Pancreas (tissue), 10 donors: ENCODE results near the gene PRAMEF1. TPM values are rescaled to one million over a fixed set of nuclear protein-coding genes. Genes with fewer than 3 reads are reported as not detected.
"Not testable (repeated sequence)": the region's sequence is repeated elsewhere in the genome, so short reads cannot be mapped to it uniquely, and the experiment has no call there.

ENCODE experiments used
- ATAC-seq, 4 donors: fragments of 200-7000 bp; cut with Tn5 transposase; one replicate each; pipeline versions ENCODE4 v1.8.0 to v1.9.1; 2020; ENCODE audit warnings: mild to moderate bottlenecking in 4 of 4, moderate library complexity in 4 of 4
- DNase-seq, 6 donors: peaks; one replicate each; pipeline ENCODE4 v3.0.0-alpha.2; 2020
- FAIRE-seq: peaks from 2 replicates; lab custom pipeline; 2012; peaks lifted over from hg19 to GRCh38; lab: Jason Lieb, UNC
- H3K27ac ChIP-seq, 4 donors: fragments of 200-600 bp; sonication (generic); 1 replicate in 3 of 4; 2 replicates in 1 of 4; pipeline versions ENCODE4 v1.5.0 to v1.8.0; 2020
- H3K27me3 ChIP-seq, 4 donors: fragments of 200-600 bp; one replicate each; pipeline ENCODE4 v1.8.0; 2021
- H3K36me3 ChIP-seq, 3 donors: fragments of 200-600 bp; sonication (generic) in 1 of 3; one replicate each; pipeline versions ENCODE4 v1.5.0 to v1.8.0; 2020 to 2021
- H3K4me1 ChIP-seq, 3 donors: fragments of 200-600 bp; one replicate each; pipeline ENCODE4 v1.8.0; 2021
- H3K4me3 ChIP-seq, 4 donors: fragments of 200-600 bp; sonication (generic) in 2 of 4; one replicate each; pipeline versions ENCODE4 v1.5.0 to v1.8.0; 2020 to 2021
- H3K9me3 ChIP-seq, 4 donors: fragments of 200-600 bp; one replicate each; pipeline ENCODE4 v1.8.0; 2021
- WGBS, 2 donors: extraction: QIAGEN DNeasy Blood & Tissue Kit; methylation state at CpG; one replicate each; pipeline ENCODE4 v1.1.7; 2013; 5-methylcytosine and 5-hydroxymethylcytosine counted together
- intact Hi-C, 3 donors: fragments of 100-400 bp; cut with DNase I; formaldehyde crosslinking; loops; one replicate each; pipeline versions ENCODE4 v1.11.1 to v1.14.2; 2022
- polyA plus RNA-seq, 2 donors: library from polyadenylated mRNA; stranded (reverse); fragments of 200-250 nt; gene quantifications; one replicate each; pipeline ENCODE4 v1.2.3, GENCODE V29; 2013
- total RNA-seq, 6 donors: library from RNA; stranded (reverse); fragmentation: NEBNext Ultra II Directional in 4 of 6; extraction: Animal tissue kit (Norgen Biotek cat#: 25700) in 4 of 6; gene quantifications; one replicate each; pipeline versions ENCODE4 v1.2.1 to v1.2.4, GENCODE V29; 2021 to 2023
- TF ChIP-seq, protein P1 (sequence below), 4 donors: fragments of 200-600 bp; sonication (generic) in 3 of 4; IDR thresholded peaks; one replicate each; pipeline versions ENCODE4 v1.5.0 to v1.8.0; 2021; ENCODE audit warnings: antibody characterized with exemption in 4 of 4
- donor health status: healthy with polysubstance abuse.
- donor health status: DM: no; HTN: no; CAD: no; lungs with moderate emphysema.
- donor health status: DM: no; HTN: no; CAD: no.
- donor health status: control.
- donor health status: control.
- donor health status: Bipolar disorder and iron deficiency.
- donor health status: DM: yes; HTN: yes; CAD: no.
- donor health status: DM: no; HTN: no; CAD: no.
- donor health status: DM: no; HTN: no; CAD: no.
- donor health status: DM: yes; HTN: yes; CAD: no.

The PRAMEF1 gene
- total and polyA plus RNA-seq, 8 donors: not detected

DNA sequence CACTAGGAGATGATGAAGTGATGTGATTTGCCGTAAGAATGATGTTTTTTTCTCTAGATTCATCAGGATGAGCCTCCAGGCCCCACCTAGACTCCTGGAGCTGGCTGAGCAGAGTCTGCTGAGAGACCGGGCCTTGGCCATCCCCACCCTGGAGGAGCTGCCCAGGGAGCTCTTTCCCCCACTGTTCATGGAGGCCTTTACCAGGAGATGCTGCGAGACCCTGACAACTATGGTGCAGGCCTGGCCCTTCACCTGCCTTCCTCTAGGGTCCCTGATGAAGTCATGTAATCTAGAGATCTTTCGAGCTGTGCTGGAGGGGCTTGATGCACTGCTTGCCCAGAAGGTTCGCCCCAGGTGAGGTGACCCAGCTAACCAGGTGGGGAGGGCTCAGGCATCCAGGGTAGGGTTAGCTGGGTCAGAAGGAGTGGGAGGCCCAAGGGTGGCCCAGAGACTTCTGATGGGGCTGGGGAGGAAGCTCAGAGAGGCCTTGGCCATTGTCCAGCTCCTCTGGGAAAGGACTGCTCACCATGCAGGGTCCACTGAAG is 16.3 kb upstream of the PRAMEF1 start:
- 67 to 80% methylated on average over 5 of the region's 5 CpGs for WGBS, 2 donors
- no peak for ATAC-seq
- H3K4me1 ChIP-seq: no peaks in the 10 kb centered on the region
- H3K27ac ChIP-seq: no peak overlapping the region
- no peak for DNase-seq
- no peaks in the 10 kb centered on the region for H3K9me3 ChIP-seq
- no peak for FAIRE-seq
- TF ChIP-seq, protein P1, sequence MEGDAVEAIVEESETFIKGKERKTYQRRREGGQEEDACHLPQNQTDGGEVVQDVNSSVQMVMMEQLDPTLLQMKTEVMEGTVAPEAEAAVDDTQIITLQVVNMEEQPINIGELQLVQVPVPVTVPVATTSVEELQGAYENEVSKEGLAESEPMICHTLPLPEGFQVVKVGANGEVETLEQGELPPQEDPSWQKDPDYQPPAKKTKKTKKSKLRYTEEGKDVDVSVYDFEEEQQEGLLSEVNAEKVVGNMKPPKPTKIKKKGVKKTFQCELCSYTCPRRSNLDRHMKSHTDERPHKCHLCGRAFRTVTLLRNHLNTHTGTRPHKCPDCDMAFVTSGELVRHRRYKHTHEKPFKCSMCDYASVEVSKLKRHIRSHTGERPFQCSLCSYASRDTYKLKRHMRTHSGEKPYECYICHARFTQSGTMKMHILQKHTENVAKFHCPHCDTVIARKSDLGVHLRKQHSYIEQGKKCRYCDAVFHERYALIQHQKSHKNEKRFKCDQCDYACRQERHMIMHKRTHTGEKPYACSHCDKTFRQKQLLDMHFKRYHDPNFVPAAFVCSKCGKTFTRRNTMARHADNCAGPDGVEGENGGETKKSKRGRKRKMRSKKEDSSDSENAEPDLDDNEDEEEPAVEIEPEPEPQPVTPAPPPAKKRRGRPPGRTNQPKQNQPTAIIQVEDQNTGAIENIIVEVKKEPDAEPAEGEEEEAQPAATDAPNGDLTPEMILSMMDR (IDR thresholded peaks at IDR 0.05): no peak
- no peak overlapping the region for H3K4me3 ChIP-seq
- intact Hi-C loops: no loop called here
- no peaks in the 10 kb centered on the region for H3K27me3 ChIP-seq
- no peaks in the 10 kb centered on the region for H3K36me3 ChIP-seq

DNA sequence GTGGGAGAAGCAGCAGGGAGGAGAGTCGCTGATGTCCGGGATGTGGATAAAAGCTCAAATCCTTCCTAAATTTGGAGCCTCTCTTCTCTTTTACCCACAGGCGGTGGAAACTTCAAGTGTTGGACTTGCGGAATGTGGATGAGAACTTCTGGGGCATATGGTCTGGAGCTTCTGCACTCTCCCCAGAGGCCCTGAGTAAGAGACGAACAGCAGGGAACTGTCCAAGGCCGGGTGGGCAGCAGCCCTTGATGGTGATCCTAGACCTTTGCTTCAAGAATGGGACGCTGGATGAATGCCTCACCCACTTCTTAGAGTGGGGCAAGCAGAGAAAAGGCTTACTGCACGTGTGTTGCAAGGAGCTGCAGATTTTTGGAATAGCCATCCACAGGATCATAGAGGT is 15.8 kb upstream of the PRAMEF1 start:
- no peak for FAIRE-seq
- 62 to 69% methylated on average over 8 of the region's 8 CpGs for WGBS, 2 donors
- Histone ChIP-seq H3K27ac (no peak overlapping the region), H3K4me1 (no peaks in the 10 kb centered on the region), H3K27me3 (no peaks in the 10 kb centered on the region), H3K4me3 (no peak overlapping the region), H3K9me3 (no peaks in the 10 kb centered on the region), H3K36me3 (no peaks in the 10 kb centered on the region)
- DNase-seq: no peak
- no peak for ATAC-seq
- intact Hi-C loops: no loop called here
- TF ChIP-seq, protein P1 (IDR thresholded peaks at IDR 0.05): no peak

DNA sequence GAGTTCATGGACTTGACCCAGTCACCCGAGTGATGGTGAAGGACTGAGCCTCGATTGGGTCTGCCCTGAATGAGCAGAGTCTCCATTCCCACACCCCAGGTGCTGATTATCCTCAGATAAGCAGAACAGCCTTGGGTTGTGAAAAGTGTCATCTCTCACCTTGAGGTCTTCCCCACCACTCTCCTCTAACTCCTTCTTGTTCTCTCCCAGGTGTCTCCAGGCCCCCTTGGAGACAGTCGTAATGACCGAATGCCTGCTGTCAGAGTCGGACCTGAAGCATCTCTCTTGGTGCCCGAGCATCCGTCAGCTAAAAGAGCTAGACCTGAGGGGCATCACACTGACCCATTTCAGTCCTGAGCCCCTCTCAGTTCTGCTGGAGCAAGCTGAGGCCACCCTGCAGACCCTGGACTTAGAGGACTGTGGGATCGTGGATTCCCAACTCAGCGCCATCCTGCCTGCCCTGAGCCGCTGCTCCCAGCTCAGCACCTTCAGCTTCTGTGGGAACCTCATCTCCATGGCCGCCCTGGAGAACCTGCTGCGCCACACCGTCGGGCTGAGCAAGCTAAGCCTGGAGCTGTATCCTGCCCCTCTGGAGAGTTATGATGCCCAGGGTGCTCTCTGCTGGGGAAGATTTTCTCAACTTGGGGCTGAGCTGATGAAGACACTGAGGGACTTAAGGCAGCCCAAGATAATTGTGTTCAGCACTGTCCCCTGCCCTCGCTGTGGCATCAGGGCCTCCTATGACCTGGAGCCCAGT is 14.2 kb upstream of the PRAMEF1 start:
- FAIRE-seq: no peak
- Histone ChIP-seq H3K9me3 (no peaks in the 10 kb centered on the region), H3K27ac (no peak overlapping the region), H3K27me3 (no peaks in the 10 kb centered on the region), H3K4me3 (no peak overlapping the region), H3K4me1 (no peaks in the 10 kb centered on the region), H3K36me3 (no peaks in the 10 kb centered on the region)
- ATAC-seq: no peak
- no peak for DNase-seq
- WGBS, 2 donors: 68 to 78% methylated on average over 15 of the region's 15 CpGs
- TF ChIP-seq, protein P1 (IDR thresholded peaks at IDR 0.05): no peak
- intact Hi-C loops: no loop called here

DNA sequence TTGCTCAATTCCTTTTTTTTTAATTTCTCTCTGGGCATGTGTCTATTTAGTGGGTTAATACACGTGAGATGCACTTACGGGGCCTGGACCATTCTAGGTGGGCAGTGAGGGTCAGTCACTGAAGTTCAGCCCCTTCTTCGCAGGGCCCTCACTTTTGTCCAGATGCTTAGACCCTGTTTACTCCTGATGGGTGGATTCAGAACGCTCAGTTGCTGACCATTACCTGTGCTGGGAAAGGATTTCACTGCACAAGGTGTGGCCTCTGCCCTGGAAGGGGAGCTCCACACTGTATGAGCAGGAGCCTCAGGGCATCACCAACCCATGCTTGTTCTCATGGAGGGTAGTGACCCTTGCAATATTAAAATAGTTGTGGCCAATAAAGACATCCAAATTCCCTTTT is 13.1 kb upstream of the PRAMEF1 start:
- FAIRE-seq (no peak), DNase-seq (no peak), ATAC-seq (no peak)
- intact Hi-C loops: no loop called here
- no peaks in the 10 kb centered on the region for H3K36me3 ChIP-seq
- H3K4me1 ChIP-seq: no peaks in the 10 kb centered on the region
- no peaks in the 10 kb centered on the region for H3K9me3 ChIP-seq
- H3K27me3 ChIP-seq: no peaks in the 10 kb centered on the region
- H3K4me3 ChIP-seq: no peak overlapping the region
- TF ChIP-seq, protein P1 (IDR thresholded peaks at IDR 0.05): no peak
- H3K27ac ChIP-seq: no peak overlapping the region
- WGBS, 2 donors: 61 to 69% methylated on average over 4 of the region's 4 CpGs

DNA sequence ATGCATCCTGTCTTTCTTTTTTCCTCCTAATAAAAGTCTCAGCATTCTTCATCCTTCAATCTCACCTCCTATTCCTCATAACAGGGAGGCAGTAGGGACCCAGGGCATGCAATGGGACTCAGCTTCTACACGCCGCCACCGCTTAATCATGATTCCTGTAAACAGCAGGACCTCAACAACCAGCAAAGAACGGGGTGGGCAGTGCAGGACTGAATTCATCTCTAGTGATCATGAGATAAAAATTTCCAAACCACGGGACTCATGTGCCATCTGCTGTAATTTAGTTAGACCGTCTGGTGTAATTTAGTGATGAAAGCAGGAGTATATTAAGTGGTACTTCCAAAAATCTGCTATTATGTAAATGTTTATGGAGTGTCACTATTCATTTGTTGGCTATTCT is 12.3 kb upstream of the PRAMEF1 start:
- TF ChIP-seq, protein P1 (IDR thresholded peaks at IDR 0.05): no peak

DNA sequence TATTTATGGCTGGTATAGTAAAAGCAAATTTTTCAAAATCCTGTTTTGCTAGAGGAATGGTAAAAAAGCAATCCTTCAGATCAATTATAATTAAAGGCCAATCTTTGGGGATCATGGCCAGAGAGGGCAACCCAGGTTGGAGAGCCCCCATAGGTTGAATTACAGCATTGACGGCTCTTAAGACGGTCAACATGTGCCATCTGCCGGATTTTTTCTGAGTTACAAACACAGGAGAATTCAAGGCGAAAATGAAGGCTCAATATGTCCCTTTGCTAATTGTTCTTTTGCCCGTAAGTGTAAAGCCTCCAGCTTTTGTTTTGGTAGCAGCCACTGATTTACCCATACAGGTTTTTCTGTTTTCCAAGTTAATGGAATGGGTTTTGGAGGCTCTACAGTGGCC is 9.7 kb upstream of the PRAMEF1 start:
- H3K36me3 ChIP-seq, ATAC-seq, H3K4me1 ChIP-seq, intact Hi-C loops, H3K27ac ChIP-seq, DNase-seq, H3K4me3 ChIP-seq, H3K9me3 ChIP-seq, FAIRE-seq, H3K27me3 ChIP-seq: not testable (repeated sequence)
- WGBS, 2 donors: 68 to 77% methylated on average over 4 to 5 of the region's 5 CpGs

More for the DNA sequence above, 12.3 kb upstream of the PRAMEF1 start:
- intact Hi-C loops: no loop called here
- no peaks in the 10 kb centered on the region for H3K4me1 ChIP-seq
- no peaks in the 10 kb centered on the region for H3K9me3 ChIP-seq
- no peak overlapping the region for H3K27ac ChIP-seq
- no peaks in the 10 kb centered on the region for H3K36me3 ChIP-seq
- 73 to 80% methylated on average over 6 of the region's 6 CpGs for WGBS, 2 donors
- no peaks in the 10 kb centered on the region for H3K27me3 ChIP-seq
- H3K4me3 ChIP-seq: no peak overlapping the region
- DNase-seq: no peak
- no peak for FAIRE-seq
- no peak for ATAC-seq

DNA sequence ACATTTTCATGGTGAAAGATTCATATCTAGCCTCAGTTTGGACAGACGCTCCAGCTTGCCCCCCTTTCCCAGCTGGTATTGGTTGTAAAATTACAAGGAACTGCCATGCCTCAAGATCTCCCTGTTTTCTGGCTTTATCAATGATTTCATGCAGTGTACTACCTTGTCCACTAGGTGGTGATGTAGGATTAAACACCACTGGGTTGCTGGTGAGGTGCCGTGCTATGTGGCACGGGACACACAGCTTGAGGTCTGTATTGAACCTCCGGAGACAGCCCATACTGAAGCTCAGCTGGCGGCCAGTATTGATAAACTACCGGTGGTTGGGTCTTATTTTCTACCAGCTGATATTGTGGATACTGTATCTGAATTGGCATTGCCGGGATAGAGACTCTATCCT is 7.4 kb upstream of the PRAMEF1 start:
- H3K4me3 ChIP-seq, intact Hi-C loops, ATAC-seq, H3K27ac ChIP-seq, H3K27me3 ChIP-seq, FAIRE-seq, DNase-seq, H3K36me3 ChIP-seq, H3K4me1 ChIP-seq, H3K9me3 ChIP-seq: not testable (repeated sequence)
- 32 to 43% methylated on average over 6 of the region's 7 CpGs for WGBS, 2 donors
